CD4-positive, alpha-beta T cell treated with Interleukin-12 subunit alpha and Interleukin-12 subunit beta, for 1 hour (primary cell): ENCODE data around the gene MAGIX.
"Not testable (repeated sequence)": the region's sequence is repeated elsewhere in the genome, so short reads cannot be mapped to it uniquely, and the experiment has no call there.

ENCODE experiments used
- DNase-seq: peaks from one replicate; pipeline ENCODE4 v3.0.0-alpha.2; 2020

MAGIX gene

GRCh38 chrX:49163555-49164419, 1.2 kb downstream of the MAGIX start:
- peak; percentile 88 for DNase-seq

GRCh38 chrX:49164589-49165360, 2.2 kb downstream of the MAGIX start:
- no peak for DNase-seq

- DNase-seq: peak; percentile 81
These were observed 3.6 kb downstream of the MAGIX start for GRCh38 chrX:49165901-49166881.

GRCh38 chrX:49166914-49167739, 4.6 kb downstream of the MAGIX start:
- DNase-seq: peak; percentile 75

- no peak for DNase-seq
These were observed 5.2 kb downstream of the MAGIX start for GRCh38 chrX:49167740-49168108.

GRCh38 chrX:49171752-49172279, 9.3 kb downstream of the MAGIX start, which contains the start of gene PLP2:
TSS of gene PLP2 (plus strand) at chrX:49171898. CDS start at chrX:49172001, 103 bp downstream.
- peak; percentile 74 for DNase-seq

- peak; percentile 76 for DNase-seq
These were observed 9.8 kb downstream of the MAGIX start for GRCh38 chrX:49172280-49172780.

- DNase-seq: not testable (repeated sequence)
These were observed 11.0 kb downstream of the MAGIX start for GRCh38 chrX:49173544-49173943.

- DNase-seq: no peak
These were observed 12.2 kb downstream of the MAGIX start for GRCh38 chrX:49174723-49175122.

GRCh38 chrX:49175435-49176274, 13.1 kb downstream of the MAGIX start:
- no peak for DNase-seq

GRCh38 chrX:49176421-49177326, 14.1 kb downstream of the MAGIX start:
- DNase-seq: no peak

GRCh38 chrX:49177338-49177833, 14.8 kb downstream of the MAGIX start:
- DNase-seq: peak; percentile 32

- no peak for DNase-seq
These were observed 15.4 kb downstream of the MAGIX start for GRCh38 chrX:49177873-49178480.

GRCh38 chrX:49178537-49178936, 16.0 kb downstream of the MAGIX start:
- DNase-seq: no peak

- DNase-seq: no peak
These were observed 16.8 kb downstream of the MAGIX start for GRCh38 chrX:49179358-49179757.

GRCh38 chrX:49183701-49184281, 21.2 kb downstream of the MAGIX start:
- DNase-seq: no peak

- DNase-seq: peak; percentile 41
These were observed 22.0 kb downstream of the MAGIX start for GRCh38 chrX:49184294-49185281.
